Pancreas (tissue), 10 donors: ENCODE data around the gene INPP5E. TPM values are rescaled to one million over a fixed set of nuclear protein-coding genes. Genes with fewer than 3 reads are reported as not detected.

Experiments
- ATAC-seq, 4 donors: fragments of 200-7000 bp; cut with Tn5 transposase; one replicate each; pipeline versions ENCODE4 v1.8.0 to v1.9.1; 2020; ENCODE audit warnings: mild to moderate bottlenecking in 4 of 4, moderate library complexity in 4 of 4
- DNase-seq, 6 donors: peaks; one replicate each; pipeline ENCODE4 v3.0.0-alpha.2; 2020
- FAIRE-seq: peaks from 2 replicates; lab custom pipeline; 2012; peaks lifted over from hg19 to GRCh38; lab: Jason Lieb, UNC
- H3K27ac ChIP-seq, 4 donors: fragments of 200-600 bp; sonication (generic); 1 replicate in 3 of 4; 2 replicates in 1 of 4; pipeline versions ENCODE4 v1.5.0 to v1.8.0; 2020
- H3K27me3 ChIP-seq, 4 donors: fragments of 200-600 bp; one replicate each; pipeline ENCODE4 v1.8.0; 2021
- H3K36me3 ChIP-seq, 3 donors: fragments of 200-600 bp; sonication (generic) in 1 of 3; one replicate each; pipeline versions ENCODE4 v1.5.0 to v1.8.0; 2020 to 2021
- H3K4me1 ChIP-seq, 3 donors: fragments of 200-600 bp; one replicate each; pipeline ENCODE4 v1.8.0; 2021
- H3K4me3 ChIP-seq, 4 donors: fragments of 200-600 bp; sonication (generic) in 2 of 4; one replicate each; pipeline versions ENCODE4 v1.5.0 to v1.8.0; 2020 to 2021
- H3K9me3 ChIP-seq, 4 donors: fragments of 200-600 bp; one replicate each; pipeline ENCODE4 v1.8.0; 2021
- WGBS, 2 donors: extraction: QIAGEN DNeasy Blood & Tissue Kit; methylation state at CpG; one replicate each; pipeline ENCODE4 v1.1.7; 2013; 5-methylcytosine and 5-hydroxymethylcytosine counted together
- intact Hi-C, 3 donors: fragments of 100-400 bp; cut with DNase I; formaldehyde crosslinking; loops; one replicate each; pipeline versions ENCODE4 v1.11.1 to v1.14.2; 2022
- polyA plus RNA-seq, 2 donors: library from polyadenylated mRNA; stranded (reverse); fragments of 200-250 nt; gene quantifications; one replicate each; pipeline ENCODE4 v1.2.3, GENCODE V29; 2013
- total RNA-seq, 6 donors: library from RNA; stranded (reverse); fragmentation: NEBNext Ultra II Directional in 4 of 6; extraction: Animal tissue kit (Norgen Biotek cat#: 25700) in 4 of 6; gene quantifications; one replicate each; pipeline versions ENCODE4 v1.2.1 to v1.2.4, GENCODE V29; 2021 to 2023
- TF ChIP-seq, protein P1 (sequence below), 4 donors: fragments of 200-600 bp; sonication (generic) in 3 of 4; IDR thresholded peaks; one replicate each; pipeline versions ENCODE4 v1.5.0 to v1.8.0; 2021; ENCODE audit warnings: antibody characterized with exemption in 4 of 4
- donor health status: healthy with polysubstance abuse.
- donor health status: DM: no; HTN: no; CAD: no; lungs with moderate emphysema.
- donor health status: DM: no; HTN: no; CAD: no.
- donor health status: control.
- donor health status: control.
- donor health status: Bipolar disorder and iron deficiency.
- donor health status: DM: yes; HTN: yes; CAD: no.
- donor health status: DM: no; HTN: no; CAD: no.
- donor health status: DM: no; HTN: no; CAD: no.
- donor health status: DM: yes; HTN: yes; CAD: no.

Gene INPP5E
- total and polyA plus RNA-seq, 8 donors, result 3.8 to 14.9 (median 5.7) TPM

DNA sequence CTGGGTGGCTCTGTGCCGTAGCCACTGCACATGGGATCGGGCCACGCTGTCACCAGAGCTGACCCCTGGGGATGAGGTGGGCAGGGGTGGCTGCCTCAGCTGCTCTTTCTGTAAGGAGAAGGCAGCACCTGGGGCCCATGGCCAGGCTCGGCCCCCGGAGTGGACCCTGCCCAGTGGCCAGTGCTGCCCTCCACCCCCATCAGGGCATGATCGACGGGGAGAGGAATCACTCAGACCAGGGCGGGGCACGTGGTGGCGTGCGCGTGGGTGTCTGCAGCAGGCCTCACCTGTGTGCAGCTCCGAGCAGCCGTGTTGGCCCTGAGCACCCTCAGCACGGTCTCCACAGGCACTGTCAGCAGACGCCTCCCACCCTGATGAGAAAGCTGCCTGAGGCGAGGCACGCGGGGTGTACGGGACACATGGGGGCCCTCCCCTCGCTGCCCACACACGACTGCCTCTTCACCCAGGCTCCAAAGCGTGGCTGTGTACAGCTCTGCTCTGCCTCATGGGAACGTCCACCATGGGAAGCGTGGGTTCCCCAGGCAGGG, 57.6 kb downstream of the INPP5E start:
- Histone ChIP-seq H3K27me3 (no peaks in the 10 kb centered on the region), H3K36me3 (peaks cover 0 to 41% (median 4%) of the 10 kb centered on the region in 3 donors), H3K9me3 (no peaks in the 10 kb centered on the region), H3K4me1 (no peaks in the 10 kb centered on the region), H3K4me3 (no peak overlapping the region), H3K27ac (no peak overlapping the region)
- 91 to 92% methylated on average over 25 of the region's 25 CpGs for WGBS, 2 donors
- FAIRE-seq (no peak), DNase-seq (peak in 1 of 6 donors; percentile 23), ATAC-seq (no peak)
- TF ChIP-seq, protein P1, sequence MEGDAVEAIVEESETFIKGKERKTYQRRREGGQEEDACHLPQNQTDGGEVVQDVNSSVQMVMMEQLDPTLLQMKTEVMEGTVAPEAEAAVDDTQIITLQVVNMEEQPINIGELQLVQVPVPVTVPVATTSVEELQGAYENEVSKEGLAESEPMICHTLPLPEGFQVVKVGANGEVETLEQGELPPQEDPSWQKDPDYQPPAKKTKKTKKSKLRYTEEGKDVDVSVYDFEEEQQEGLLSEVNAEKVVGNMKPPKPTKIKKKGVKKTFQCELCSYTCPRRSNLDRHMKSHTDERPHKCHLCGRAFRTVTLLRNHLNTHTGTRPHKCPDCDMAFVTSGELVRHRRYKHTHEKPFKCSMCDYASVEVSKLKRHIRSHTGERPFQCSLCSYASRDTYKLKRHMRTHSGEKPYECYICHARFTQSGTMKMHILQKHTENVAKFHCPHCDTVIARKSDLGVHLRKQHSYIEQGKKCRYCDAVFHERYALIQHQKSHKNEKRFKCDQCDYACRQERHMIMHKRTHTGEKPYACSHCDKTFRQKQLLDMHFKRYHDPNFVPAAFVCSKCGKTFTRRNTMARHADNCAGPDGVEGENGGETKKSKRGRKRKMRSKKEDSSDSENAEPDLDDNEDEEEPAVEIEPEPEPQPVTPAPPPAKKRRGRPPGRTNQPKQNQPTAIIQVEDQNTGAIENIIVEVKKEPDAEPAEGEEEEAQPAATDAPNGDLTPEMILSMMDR (IDR thresholded peaks at IDR 0.05), result no peak
- intact Hi-C loops, result no loop called here

DNA sequence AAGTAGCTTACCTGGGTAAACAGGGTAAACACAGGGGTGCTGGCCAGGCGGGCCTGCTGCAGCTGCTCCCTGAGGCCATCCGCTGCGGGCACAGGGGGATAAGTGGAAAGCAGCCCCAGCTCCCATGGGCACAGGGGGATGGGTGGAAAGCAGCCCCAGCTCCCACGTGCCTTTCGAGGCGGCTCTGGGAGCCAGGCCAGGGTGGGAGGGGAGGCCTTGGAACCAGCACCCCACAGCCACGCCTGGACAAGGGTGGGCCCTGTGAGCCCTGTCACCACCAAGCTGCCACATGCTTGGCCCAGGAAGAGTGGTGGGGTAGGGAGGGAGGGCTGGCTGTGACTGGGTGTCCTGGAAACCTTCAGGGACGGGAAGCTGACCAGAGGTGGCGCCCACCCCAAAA, 58.3 kb downstream of the INPP5E start:
- FAIRE-seq (no peak), ATAC-seq (no peak), DNase-seq (no peak)
- Histone ChIP-seq H3K36me3 (peaks cover 0 to 37% (median 4%) of the 10 kb centered on the region in 3 donors), H3K27ac (no peak overlapping the region), H3K9me3 (no peaks in the 10 kb centered on the region), H3K4me3 (no peak overlapping the region), H3K4me1 (no peaks in the 10 kb centered on the region), H3K27me3 (no peaks in the 10 kb centered on the region)
- WGBS, 2 donors, result 88 to 89% methylated on average over 9 of the region's 9 CpGs
- TF ChIP-seq, protein P1 (IDR thresholded peaks at IDR 0.05), result no peak
- intact Hi-C loops, result no loop called here

DNA sequence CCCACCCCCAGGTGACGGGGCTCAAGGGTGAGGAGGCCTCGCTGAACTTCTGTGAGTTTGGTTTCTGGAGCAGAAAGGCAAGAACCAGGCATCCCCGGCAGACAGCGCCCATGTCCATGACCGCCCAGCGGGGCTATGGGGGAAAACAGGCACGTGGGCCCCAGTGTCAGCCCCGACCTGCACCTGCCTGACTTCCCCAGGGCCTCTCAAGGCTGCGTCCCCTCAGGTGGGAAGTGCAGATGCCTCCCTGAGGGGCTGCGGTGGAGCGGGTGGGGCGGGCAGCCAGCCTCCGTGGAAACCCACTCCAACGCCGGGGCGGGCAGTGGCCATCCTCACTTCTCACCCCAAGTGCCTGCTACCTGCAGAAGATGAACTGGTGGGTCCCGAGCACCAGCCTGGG, 59.3 kb downstream of the INPP5E start:
- H3K4me3 ChIP-seq, result no peak overlapping the region
- intact Hi-C loops, result no loop called here
- ATAC-seq (no peak), FAIRE-seq (no peak), DNase-seq (no peak)
- no peaks in the 10 kb centered on the region for H3K4me1 ChIP-seq
- WGBS, 2 donors, result 93 to 94% methylated on average over 17 of the region's 17 CpGs
- no peak overlapping the region for H3K27ac ChIP-seq
- H3K9me3 ChIP-seq, result no peaks in the 10 kb centered on the region
- H3K36me3 ChIP-seq, result peaks cover 0 to 37% (median 4%) of the 10 kb centered on the region in 3 donors
- TF ChIP-seq, protein P1 (IDR thresholded peaks at IDR 0.05), result no peak
- H3K27me3 ChIP-seq, result no peaks in the 10 kb centered on the region

DNA sequence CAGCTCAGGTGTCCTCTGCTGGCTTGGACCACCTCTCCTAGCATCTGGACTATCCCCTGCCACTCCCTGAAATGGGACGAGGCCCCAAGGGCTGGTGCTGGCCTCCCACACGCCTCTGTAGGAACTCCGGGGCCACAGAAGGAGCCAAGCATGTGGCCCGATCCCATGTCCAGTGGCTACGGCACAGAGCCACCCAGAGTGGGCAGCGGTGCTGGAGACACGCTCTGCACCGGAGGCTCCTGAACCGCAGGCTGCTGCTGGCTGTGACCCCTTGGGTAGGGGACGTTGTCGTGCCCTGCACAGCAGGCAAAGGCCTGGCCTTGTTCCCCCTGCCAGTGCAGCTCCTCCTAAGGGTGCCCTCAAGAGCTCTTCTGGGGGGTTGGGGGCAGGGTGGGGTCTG, 59.8 kb downstream of the INPP5E start:
- Histone ChIP-seq H3K27ac (no peak overlapping the region), H3K4me3 (no peak overlapping the region), H3K27me3 (no peaks in the 10 kb centered on the region), H3K4me1 (no peaks in the 10 kb centered on the region), H3K36me3 (peaks cover 0 to 37% (median 4%) of the 10 kb centered on the region in 3 donors), H3K9me3 (no peaks in the 10 kb centered on the region)
- DNase-seq, result no peak
- FAIRE-seq, result no peak
- no peak for ATAC-seq
- intact Hi-C loops, result no loop called here
- TF ChIP-seq, protein P1 (IDR thresholded peaks at IDR 0.05), result no peak
- 89 to 92% methylated on average over 11 of the region's 11 CpGs for WGBS, 2 donors

DNA sequence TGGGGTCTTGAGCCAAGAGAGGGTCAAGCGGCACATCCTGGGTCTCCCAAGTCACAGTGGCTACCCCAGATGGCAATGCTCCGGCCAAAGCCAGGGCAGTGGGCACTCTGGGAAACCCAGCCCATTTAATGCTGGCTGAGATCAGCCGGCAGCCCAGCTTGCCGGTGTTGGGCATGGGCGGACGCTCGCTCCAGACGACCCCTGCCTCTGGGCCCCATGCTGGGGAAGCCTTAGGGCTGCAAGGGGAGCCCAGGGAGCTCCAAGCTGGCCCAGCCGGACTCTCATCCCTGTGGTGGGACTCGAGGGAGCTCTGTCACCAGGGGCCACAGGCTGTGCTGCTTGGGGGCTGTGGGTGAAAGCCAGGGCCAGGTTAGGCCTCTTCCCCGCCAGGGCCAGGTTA, 60.2 kb downstream of the INPP5E start:
- DNase-seq, result no peak
- peaks cover 0 to 37% (median 3%) of the 10 kb centered on the region in 3 donors for H3K36me3 ChIP-seq
- TF ChIP-seq, protein P1 (IDR thresholded peaks at IDR 0.05), result no peak
- no peak overlapping the region for H3K27ac ChIP-seq
- FAIRE-seq, result no peak
- 91 to 93% methylated on average over 11 of the region's 11 CpGs for WGBS, 2 donors
- intact Hi-C loops, result no loop called here
- no peak overlapping the region for H3K4me3 ChIP-seq
- H3K9me3 ChIP-seq, result no peaks in the 10 kb centered on the region
- H3K27me3 ChIP-seq, result no peaks in the 10 kb centered on the region
- ATAC-seq, result no peak
- no peaks in the 10 kb centered on the region for H3K4me1 ChIP-seq
